ENCODE data around the gene LMO7.

DNA sequence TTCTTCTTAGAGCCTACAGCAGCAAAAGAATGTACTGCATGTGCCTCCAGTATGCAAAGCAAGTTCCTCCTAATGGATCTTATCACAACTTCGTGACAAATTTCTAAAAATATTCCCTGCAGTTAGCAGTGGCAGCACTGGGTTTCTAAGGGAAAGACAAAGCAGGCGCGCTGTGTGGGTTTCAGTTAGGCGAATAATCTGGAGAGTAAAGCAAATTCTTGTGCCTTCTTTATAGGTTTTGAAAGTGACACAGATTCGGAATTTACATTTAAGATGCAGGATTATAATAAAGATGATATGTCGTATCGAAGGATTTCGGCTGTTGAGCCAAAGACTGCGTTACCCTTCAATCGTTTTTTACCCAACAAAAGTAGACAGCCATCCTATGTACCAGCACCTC is 167.9 kb downstream of the LMO7 start:
- TF ChIP-seq GATA1 (IDR thresholded peaks at IDR 0.05; ENCODE audit: low read depth, low read length) (no peak), POLR2A (IDR thresholded peaks at IDR 0.05; ENCODE audit: low read length) (no peak)

Measured in erythroblast (primary cell).